ENCODE measurements around the gene SRGAP3. TPM values are rescaled to one million over a fixed set of nuclear protein-coding genes. Genes with fewer than 3 reads are reported as not detected.

The SRGAP3 gene
- total and polyA plus RNA-seq, 10 of the 15 experiments (the other 5 are each of a cell fraction or from before 2014, with no cell fraction given), result 0.32 to 1.7 (median 0.99) TPM

- TF ChIP-seq NFYA (IDR thresholded peaks at IDR 0.05; ENCODE audit: borderline replicate concordance, low read depth, low read length) (no peak), ATF2 (IDR thresholded peaks at IDR 0.05; ENCODE audit: low read length) (no peak), MTA3 (IDR thresholded peaks at IDR 0.05; ENCODE audit: borderline replicate concordance, low read length) (no peak)
Observed at GRCh38 chr3:8985411-8985831, 264.0 kb downstream of the SRGAP3 start (continued).

- BruUV-seq (replicated peaks), result no TSS peak
- Histone ChIP-seq H3K4me2 (ENCODE audit: control insufficient read depth, insufficient read depth) (no peak overlapping the region), H3K9me3 (replicated peaks; ENCODE audit: control insufficient read depth, insufficient read depth, low read length) (no peaks in the 10 kb centered on the region), H3K27me3 (replicated peaks in 1 of 2; ENCODE audit: control insufficient read depth in 2 of 2, insufficient read depth in 2 of 2, low read length in 1 of 2) (peaks cover 0 to 2% of the 10 kb centered on the region in 2 experiments; a peak in 2 of 4 replicates), H3K79me2 (ENCODE audit: control insufficient read depth, insufficient read depth, low read length) (no peaks in the 10 kb centered on the region), H3K4me1 (ENCODE audit: control insufficient read depth, insufficient read depth, low read length) (no peaks in the 10 kb centered on the region), H4K20me1 (ENCODE audit: control insufficient read depth, insufficient read depth) (no peaks in the 10 kb centered on the region), H3K27ac (ENCODE audit: control insufficient read depth, insufficient read depth) (no peak overlapping the region), H3K36me3 (ENCODE audit: control insufficient read depth in 2 of 2, insufficient read depth in 2 of 2, low read length in 1 of 2) (no peaks in the 10 kb centered on the region), H3K4me3 (no peak overlapping the region), H3K9ac (ENCODE audit: control insufficient read depth, insufficient read depth, low read length) (no peak overlapping the region), H2AFZ (ENCODE audit: control insufficient read depth, low read depth, low read length) (no peak overlapping the region)
- in situ Hi-C loops (cut with MboI), result no loop called here
- no peak for DNase-seq (ENCODE audit: low read depth, low spot score)
- RAD21 ChIA-PET (ENCODE audit: unreplicated experiment), result no interaction called here
- ATAC-seq, result no peak
- POLR2A ChIA-PET, result no interaction called here
- CTCF ChIA-PET, result interaction anchor here (0.8 kb wide), 1 partner anchor 321 kb away, joined by 3 read pairs; no protein-coding TSS in a partner anchor
- WGBS (ENCODE audit: insufficient coverage, insufficient replicate concordance, low lambda C conversion rate, missing lambda C conversion rate), result 33% methylated on average over 7 of the region's 7 CpGs
- TF ChIP-seq BMI1 (IDR thresholded peaks at IDR 0.05; ENCODE audit: borderline replicate concordance) (no peak), LARP7 (IDR thresholded peaks at IDR 0.05) (no peak), SMAD5 (IDR thresholded peaks at IDR 0.05; ENCODE audit: low read depth) (no peak), CBFB (IDR thresholded peaks at IDR 0.05; ENCODE audit: low read depth) (no peak)
- no peak for FAIRE-seq
- intact Hi-C loops (cut with micrococcal nuclease; ENCODE audit: unreplicated experiment), result no loop called here
- SMC1A ChIA-PET (ENCODE audit: uncharacterized antibody, unreplicated experiment), result no interaction called here
Observed at GRCh38 chr3:8984526-8984925, 264.9 kb downstream of the SRGAP3 start.
